ENCODE data around the gene SIGLEC15. TPM values are rescaled to one million over a fixed set of nuclear protein-coding genes. Genes with fewer than 3 reads are reported as not detected.

Gene SIGLEC15
- total RNA-seq, 1 donor from 2014 or later: 2.7 TPM

DNA sequence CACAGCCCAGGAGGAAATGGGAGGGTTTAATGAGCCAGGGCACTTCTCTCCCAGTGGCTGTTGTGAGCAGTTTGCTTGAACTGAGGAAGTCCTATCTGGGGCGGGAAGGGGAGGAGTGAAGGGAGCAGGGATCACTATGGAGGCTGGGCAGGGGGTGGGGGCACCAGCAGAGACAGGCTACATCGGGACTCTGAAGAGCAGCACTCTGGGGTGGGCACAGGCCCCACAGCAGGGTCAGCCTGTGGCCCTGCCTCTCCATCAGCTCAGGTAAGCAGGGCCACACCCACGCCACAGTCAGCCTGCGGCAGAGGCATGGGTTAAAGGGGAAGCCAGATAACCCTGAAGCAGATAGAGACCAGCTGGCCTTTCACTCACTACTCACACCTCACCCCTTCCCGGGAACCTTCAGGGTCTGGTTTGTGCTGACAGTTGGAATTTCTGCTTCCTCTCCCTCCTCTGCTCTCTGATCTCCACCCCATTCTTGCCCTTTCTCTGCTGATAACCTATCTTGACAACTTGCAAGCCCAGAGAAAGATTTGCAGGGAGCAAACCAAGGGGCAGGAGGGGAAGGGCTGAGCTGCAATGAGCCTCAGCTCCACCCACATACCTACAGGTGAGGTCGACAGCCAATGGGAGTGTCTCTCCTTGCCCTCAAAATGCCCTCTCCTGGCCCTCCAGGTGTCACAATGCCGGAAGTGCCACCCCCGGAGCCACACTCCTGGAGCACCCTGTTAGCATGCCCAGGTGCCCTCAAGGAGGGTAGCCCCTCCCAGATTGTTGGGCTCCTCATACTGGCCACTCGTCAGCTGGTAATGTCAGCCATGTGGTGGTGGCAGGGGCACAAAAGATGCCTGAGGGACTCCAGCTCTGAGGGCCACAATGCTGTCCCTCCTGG, 3.7 kb downstream of the SIGLEC15 start:
- H3K4me3 Mint-ChIP-seq (ENCODE audit: unreplicated experiment): no peak overlapping the region

DNA sequence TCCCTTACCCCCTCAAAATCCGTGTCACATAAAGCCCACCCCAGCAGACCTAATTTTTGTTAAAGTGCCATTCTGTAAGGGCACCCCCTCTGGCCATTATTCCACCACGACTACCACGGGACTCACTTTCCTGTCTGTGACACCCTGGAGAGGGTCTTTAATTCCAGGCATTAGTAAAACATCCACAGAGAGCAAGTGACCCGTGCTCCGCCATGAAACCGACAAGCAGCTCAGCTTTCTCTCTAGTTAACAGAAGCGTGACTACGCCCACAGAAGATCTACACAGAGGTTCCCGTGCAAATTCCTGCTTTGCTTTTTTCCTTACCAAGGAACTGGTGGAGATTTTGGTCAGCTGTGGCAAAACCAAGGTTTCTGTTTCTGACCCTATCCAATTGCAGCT, 4.4 kb downstream of the SIGLEC15 start:
- no peak overlapping the region for H3K27ac Mint-ChIP-seq (ENCODE audit: unreplicated experiment)
- no peak overlapping the region for H3K4me3 Mint-ChIP-seq (ENCODE audit: unreplicated experiment)
- TF ChIP-seq, protein P1, sequence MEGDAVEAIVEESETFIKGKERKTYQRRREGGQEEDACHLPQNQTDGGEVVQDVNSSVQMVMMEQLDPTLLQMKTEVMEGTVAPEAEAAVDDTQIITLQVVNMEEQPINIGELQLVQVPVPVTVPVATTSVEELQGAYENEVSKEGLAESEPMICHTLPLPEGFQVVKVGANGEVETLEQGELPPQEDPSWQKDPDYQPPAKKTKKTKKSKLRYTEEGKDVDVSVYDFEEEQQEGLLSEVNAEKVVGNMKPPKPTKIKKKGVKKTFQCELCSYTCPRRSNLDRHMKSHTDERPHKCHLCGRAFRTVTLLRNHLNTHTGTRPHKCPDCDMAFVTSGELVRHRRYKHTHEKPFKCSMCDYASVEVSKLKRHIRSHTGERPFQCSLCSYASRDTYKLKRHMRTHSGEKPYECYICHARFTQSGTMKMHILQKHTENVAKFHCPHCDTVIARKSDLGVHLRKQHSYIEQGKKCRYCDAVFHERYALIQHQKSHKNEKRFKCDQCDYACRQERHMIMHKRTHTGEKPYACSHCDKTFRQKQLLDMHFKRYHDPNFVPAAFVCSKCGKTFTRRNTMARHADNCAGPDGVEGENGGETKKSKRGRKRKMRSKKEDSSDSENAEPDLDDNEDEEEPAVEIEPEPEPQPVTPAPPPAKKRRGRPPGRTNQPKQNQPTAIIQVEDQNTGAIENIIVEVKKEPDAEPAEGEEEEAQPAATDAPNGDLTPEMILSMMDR (IDR thresholded peaks at IDR 0.05; ENCODE audit: unreplicated experiment): no peak
- no peaks in the 10 kb centered on the region for H3K9me3 Mint-ChIP-seq (ENCODE audit: unreplicated experiment)
- no peak for DNase-seq (ENCODE audit: low spot score)
- peaks cover 3% of the 10 kb centered on the region for H3K27me3 Mint-ChIP-seq (ENCODE audit: unreplicated experiment)
- H3K36me3 Mint-ChIP-seq (ENCODE audit: low read depth, unreplicated experiment): no peaks in the 10 kb centered on the region
- H3K4me1 Mint-ChIP-seq (ENCODE audit: unreplicated experiment): peaks cover 17% of the 10 kb centered on the region

More for the DNA sequence above, 3.7 kb downstream of the SIGLEC15 start:
- Mint-ChIP-seq H3K36me3 (ENCODE audit: low read depth, unreplicated experiment) (peaks cover 6% of the 10 kb centered on the region), H3K4me1 (ENCODE audit: unreplicated experiment) (peaks cover 22% of the 10 kb centered on the region), H3K27ac (ENCODE audit: unreplicated experiment) (no peak overlapping the region), H3K27me3 (ENCODE audit: unreplicated experiment) (peaks cover 3% of the 10 kb centered on the region), H3K9me3 (ENCODE audit: unreplicated experiment) (peaks cover 5% of the 10 kb centered on the region)
- TF ChIP-seq, protein P1 (IDR thresholded peaks at IDR 0.05; ENCODE audit: unreplicated experiment): no peak
- DNase-seq (ENCODE audit: low spot score): no peak

DNA sequence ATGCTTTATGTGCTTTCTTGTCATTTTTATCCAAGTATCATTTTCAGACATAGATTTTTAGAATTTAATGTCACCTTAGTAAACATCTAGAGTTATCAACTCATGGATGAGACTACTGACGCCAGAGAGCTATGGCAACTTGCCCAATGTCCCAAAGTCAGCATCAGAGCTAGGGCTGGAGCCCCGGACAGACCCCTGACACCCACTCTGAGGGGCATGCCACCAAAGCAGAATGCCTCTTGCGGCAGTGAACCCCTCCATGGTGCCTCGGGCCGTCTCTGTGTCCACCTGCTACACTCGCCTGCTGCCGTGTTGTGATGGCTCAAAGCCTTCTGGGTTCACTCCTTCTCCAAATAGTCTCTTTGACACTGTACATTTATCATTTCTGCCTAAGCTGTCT, 5.4 kb downstream of the SIGLEC15 start:
- TF ChIP-seq, protein P1 (IDR thresholded peaks at IDR 0.05; ENCODE audit: unreplicated experiment): no peak
- no peak overlapping the region for H3K27ac Mint-ChIP-seq (ENCODE audit: unreplicated experiment)
- H3K4me3 Mint-ChIP-seq (ENCODE audit: unreplicated experiment): no peak overlapping the region
- H3K9me3 Mint-ChIP-seq (ENCODE audit: unreplicated experiment): no peaks in the 10 kb centered on the region
- no peaks in the 10 kb centered on the region for H3K36me3 Mint-ChIP-seq (ENCODE audit: low read depth, unreplicated experiment)
- no peak for DNase-seq (ENCODE audit: low spot score)
- peaks cover 8% of the 10 kb centered on the region for H3K27me3 Mint-ChIP-seq (ENCODE audit: unreplicated experiment)
- H3K4me1 Mint-ChIP-seq (ENCODE audit: unreplicated experiment): peaks cover 14% of the 10 kb centered on the region

DNA sequence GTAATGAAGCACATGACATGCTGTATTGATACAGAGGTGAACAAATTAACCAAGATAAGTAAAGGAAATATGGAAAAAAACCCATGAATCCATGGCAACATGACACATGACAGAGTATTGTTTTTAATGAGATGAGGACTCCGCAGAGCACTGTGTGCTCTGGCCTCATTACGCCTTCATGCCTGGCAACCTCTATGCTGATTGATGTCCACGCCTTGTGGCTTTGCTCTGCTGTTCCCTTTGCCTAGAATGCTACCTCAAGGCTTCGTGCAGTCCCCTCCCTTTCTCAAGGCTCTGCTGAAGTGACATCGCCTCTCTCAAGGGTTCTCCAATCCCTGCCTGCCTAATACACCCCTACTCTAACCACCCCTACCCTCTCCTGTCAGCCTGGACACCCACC, 8.4 kb downstream of the SIGLEC15 start:
- Mint-ChIP-seq H3K4me3 (ENCODE audit: unreplicated experiment) (no peak overlapping the region), H3K27ac (ENCODE audit: unreplicated experiment) (no peak overlapping the region), H3K27me3 (ENCODE audit: unreplicated experiment) (peaks cover 12% of the 10 kb centered on the region), H3K4me1 (ENCODE audit: unreplicated experiment) (peaks cover 14% of the 10 kb centered on the region), H3K36me3 (ENCODE audit: low read depth, unreplicated experiment) (no peaks in the 10 kb centered on the region), H3K9me3 (ENCODE audit: unreplicated experiment) (no peaks in the 10 kb centered on the region)
- TF ChIP-seq, protein P1 (IDR thresholded peaks at IDR 0.05; ENCODE audit: unreplicated experiment): no peak
- DNase-seq (ENCODE audit: low spot score): no peak

DNA sequence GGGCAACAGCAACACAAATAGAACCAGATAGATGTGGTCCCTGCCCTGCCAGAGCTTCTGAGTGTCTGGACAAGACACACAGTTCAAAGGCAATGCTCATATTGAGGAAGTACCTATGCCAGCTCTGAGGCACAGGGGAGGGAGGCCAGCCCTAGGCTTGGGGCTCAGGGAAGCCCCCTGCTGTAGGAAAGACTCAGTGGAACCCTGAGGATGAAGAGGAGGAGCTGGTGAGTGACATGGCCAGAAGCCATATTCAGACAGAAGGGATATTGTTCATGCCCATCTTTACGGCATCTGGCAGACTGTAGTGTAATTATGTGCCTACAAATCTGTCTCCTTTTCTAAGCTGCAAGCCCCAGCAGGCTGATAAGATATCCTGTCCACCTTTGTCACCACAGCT, 8.8 kb downstream of the SIGLEC15 start:
- DNase-seq (ENCODE audit: low spot score): no peak
- Mint-ChIP-seq H3K36me3 (ENCODE audit: low read depth, unreplicated experiment) (no peaks in the 10 kb centered on the region), H3K27ac (ENCODE audit: unreplicated experiment) (no peak overlapping the region), H3K9me3 (ENCODE audit: unreplicated experiment) (no peaks in the 10 kb centered on the region), H3K4me3 (ENCODE audit: unreplicated experiment) (no peak overlapping the region), H3K27me3 (ENCODE audit: unreplicated experiment) (peaks cover 13% of the 10 kb centered on the region), H3K4me1 (ENCODE audit: unreplicated experiment) (peaks cover 12% of the 10 kb centered on the region)
- TF ChIP-seq, protein P1 (IDR thresholded peaks at IDR 0.05; ENCODE audit: unreplicated experiment): no peak
